GM12801 (cell line): ENCODE data around the gene FOXI3.

Source experiments
- TF ChIP-seq, protein P1 (sequence below): IDR thresholded peaks from one replicate; pipeline ENCODE4 v1.5.1; 2011; ENCODE audit warnings: control low read depth; ENCODE audit not compliant: insufficient read length; ENCODE audit errors: extremely low read depth

FOXI3 gene

DNA sequence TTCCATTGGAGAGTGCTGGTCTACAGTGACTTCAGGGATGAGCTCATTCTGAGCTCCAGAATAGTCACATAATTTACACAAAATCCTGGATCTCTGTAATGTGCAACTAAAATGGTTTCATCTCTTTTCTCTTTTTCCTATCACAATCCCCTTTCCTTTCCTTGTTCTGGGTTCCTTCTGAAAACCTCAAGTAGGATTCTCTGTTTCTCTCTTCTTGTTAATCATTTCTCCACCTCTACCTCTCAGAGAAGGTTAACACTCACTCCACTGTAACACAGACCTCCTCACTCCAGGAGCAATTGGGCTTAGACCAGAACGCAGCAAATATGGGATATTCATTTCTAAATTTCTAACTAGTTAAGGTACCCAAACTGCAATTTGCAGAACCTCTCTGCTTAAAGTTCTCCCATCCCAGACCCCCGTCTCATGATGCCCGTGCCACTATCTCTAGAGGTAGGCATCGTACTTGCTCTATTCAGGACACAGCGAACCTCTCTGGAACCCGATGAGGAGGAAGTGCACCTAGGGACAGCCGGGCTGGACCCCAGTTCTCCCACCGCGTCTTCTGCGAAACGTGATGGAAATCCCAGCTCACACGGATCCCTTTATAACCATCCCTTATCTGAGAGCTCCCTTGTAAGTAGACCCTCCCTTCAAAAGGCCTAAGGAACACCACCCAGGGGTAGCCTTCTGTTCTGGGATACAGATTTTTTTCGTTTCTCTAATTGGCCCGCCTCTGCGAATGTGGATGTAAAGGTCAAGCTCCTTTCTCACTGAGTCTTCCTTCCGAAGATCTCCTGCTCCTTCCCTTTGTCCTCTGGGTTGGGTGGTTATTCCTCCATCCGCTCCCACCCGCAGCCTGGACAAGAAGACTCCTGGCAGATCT lies 1.3 kb downstream of the FOXI3 start:
- TF ChIP-seq, protein P1, sequence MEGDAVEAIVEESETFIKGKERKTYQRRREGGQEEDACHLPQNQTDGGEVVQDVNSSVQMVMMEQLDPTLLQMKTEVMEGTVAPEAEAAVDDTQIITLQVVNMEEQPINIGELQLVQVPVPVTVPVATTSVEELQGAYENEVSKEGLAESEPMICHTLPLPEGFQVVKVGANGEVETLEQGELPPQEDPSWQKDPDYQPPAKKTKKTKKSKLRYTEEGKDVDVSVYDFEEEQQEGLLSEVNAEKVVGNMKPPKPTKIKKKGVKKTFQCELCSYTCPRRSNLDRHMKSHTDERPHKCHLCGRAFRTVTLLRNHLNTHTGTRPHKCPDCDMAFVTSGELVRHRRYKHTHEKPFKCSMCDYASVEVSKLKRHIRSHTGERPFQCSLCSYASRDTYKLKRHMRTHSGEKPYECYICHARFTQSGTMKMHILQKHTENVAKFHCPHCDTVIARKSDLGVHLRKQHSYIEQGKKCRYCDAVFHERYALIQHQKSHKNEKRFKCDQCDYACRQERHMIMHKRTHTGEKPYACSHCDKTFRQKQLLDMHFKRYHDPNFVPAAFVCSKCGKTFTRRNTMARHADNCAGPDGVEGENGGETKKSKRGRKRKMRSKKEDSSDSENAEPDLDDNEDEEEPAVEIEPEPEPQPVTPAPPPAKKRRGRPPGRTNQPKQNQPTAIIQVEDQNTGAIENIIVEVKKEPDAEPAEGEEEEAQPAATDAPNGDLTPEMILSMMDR: no peak

DNA sequence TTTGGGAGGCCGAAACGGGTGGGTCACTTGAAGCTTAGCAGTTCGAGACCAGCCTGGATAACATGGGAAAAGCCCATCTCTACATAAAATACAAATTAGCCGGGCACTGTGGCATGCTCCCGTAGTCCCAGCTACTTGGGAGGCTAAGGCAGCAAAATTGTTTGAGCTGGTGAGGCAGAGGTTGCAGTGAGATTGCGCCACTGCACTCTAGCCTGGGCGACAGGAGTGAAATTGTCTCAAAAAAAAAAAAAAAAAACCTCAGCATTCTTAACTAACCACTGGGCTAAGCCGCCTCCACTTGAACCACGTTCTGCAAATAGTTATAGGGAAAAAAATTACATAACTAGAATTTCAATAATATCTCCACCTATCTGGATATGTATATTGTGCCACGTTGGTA lies 2.3 kb downstream of the FOXI3 start:
- TF ChIP-seq, protein P1: no peak

GRCh38 chr2:88448248-88448647 lies 4.2 kb downstream of the FOXI3 start:
- TF ChIP-seq, protein P1: no peak

DNA sequence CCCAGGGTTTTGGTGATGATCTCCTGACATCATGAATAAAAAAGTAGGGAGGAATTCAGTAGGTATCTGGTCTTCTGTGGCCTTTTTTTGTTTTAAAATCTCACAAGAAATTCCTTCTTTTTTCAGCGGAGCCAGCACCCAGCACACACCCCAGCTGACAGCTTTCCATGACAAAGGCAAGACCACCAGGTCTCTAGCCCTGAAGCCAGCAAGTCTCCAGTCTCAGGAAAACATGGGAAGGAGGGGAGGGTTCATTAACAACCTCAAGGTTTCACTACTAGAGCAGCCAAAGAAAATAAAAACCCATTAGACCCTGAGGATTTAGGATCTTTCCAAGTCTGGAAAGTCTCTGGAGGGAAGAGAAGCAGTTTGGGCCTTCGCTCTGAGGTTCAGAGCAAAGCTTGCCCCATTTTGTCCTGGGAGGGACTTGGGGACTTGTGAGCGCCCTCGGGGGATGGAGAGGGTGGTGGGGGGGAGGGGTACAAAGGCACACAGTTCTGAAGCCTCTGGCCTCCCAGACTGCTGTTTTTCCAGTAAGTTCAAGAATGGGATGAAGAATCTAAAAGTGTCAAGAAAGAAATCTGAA lies 9.0 kb downstream of the FOXI3 start:
- TF ChIP-seq, protein P1: no peak

GRCh38 chr2:88442473-88442872 lies 10.0 kb downstream of the FOXI3 start:
- TF ChIP-seq, protein P1: no peak

- TF ChIP-seq, protein P1: no peak
Measured at GRCh38 chr2:88442061-88442460, 10.4 kb downstream of the FOXI3 start.

DNA sequence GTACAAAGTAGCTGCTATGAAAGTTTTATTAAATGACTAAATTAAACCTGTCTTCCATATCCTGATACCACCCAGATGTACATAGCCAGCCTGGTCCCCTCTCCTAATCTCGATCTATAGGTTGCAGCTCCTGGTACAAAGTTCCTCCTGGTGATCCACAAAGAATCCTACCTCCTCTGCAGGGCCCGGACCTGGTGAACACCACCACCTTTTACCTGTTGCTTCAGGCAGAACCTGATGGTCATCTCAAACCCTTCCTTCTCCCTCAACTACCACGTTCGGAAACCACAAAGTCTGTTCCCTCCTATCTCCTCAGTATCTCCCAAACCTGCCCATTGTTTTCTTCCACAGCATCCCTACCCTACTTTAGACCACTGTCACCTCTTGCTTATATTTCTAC lies 15.5 kb downstream of the FOXI3 start:
- TF ChIP-seq, protein P1: no peak
